ENCODE results near the gene GRB14. TPM values are rescaled to one million over a fixed set of nuclear protein-coding genes. Genes with fewer than 3 reads are reported as not detected.
A peak's percentile ranks its signal among the peaks of the same experiment; 100 is the strongest.
"Not testable (repeated sequence)": the region's sequence is repeated elsewhere in the genome, so short reads cannot be mapped to it uniquely, and the experiment has no call there.

Gene GRB14
- total RNA-seq, 1 donor from 2014 or later, result 39.3 TPM

DNA sequence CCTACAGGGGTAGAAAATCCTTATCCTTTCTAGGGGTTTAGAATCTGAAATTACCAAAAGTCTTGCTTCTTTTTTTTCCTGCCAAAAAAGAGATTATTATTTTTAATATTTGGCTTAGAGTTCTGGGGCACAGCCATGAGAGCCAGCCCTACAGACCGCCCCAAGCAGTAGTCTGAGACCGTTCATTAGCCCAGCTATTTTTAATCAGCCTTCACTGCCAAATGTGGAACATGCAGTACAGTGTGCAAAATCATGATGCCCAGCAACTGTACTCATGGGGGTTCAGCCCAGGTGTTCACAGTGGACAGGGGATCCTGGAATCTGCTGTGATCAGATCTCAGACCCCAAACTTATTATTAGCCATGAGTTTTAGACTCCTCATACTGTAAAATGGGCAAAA lies 60.4 kb downstream of the GRB14 start:
- ATAC-seq, result peak; percentile 46
- no peak for DNase-seq (ENCODE audit: low spot score)

GRCh38 chr2:164560181-164560792 lies 61.0 kb downstream of the GRB14 start:
- ATAC-seq, result peak; percentile 66
- DNase-seq (ENCODE audit: low spot score), result no peak

DNA sequence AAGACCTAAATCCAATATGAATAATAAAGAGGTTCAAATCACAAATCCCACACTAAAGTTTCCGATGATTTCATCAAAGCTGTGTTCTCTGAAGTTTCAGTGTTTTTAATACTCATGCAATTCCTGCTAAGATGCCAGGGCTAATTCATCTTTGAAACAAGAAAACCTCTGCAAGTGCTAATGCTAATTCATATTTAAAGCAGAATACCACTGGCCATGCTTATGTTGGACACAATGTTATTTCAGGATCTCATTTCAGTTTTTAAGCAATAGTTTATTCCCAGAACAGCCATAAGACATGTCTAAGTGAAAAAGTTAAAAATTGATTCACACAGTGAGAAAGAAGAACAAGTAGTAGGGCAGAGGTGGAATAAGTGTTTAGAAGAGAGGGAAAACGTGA lies 62.8 kb downstream of the GRB14 start:
- DNase-seq (ENCODE audit: low spot score) (no peak), ATAC-seq (no peak)

DNA sequence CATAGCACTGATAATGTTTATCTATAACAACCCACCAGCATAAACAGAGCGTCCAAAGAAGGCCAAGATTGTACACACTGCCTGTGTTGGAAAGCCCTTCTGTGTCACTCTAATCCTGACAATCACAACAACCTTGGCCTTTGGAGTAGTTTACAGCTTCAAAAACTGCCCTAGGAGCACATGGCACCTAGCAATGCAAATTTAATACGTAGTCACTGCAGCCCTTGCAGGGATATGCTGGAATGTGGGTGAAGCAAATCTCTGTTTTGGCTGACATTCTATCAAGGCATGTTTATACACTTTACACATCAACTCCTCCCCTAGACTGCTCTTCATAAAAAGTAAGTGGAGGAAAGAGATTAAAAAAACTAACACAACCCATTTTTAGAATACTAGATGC lies 66.8 kb downstream of the GRB14 start:
- ATAC-seq (no peak), DNase-seq (ENCODE audit: low spot score) (no peak)

DNA sequence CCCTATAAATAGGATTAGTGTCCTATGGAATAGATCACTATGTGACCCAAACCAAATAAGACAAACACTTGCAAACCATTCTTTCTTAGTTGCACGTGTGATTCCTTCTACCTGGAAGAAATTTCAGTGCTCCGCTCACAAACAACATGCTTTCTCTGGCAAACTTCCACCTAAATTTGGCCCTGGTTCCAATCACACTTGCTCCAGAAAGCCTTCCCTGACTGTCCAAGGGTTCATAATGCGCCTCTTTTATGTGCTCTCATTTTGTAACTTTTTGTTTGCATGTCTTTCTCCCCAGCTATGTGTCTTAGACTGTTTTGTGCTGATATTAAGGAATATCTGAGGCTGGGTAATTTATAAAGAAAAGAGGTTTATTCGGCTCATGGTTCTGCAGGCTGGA lies 69.8 kb downstream of the GRB14 start:
- DNase-seq (ENCODE audit: low spot score) (peak; percentile 61), ATAC-seq (peak; percentile 77)

DNA sequence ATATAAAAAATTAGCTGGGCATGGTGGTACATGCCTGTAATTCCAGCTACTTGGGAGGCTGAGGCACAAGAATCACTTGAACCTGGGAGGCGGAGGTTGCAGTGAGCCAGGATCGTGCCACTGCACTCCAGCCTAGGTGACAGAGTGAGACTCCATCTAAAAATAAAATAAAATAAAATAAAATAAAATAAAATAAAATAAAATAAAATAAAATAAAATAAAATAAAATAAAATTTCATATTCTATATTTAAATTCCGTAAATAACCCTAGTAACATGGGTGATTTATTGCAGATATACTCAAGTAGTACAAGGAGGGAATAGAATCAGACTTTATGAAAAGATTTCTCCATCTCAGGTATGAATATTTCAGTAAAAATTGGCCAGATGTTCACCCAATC lies 71.6 kb downstream of the GRB14 start:
- ATAC-seq; DNase-seq (ENCODE audit: low spot score): not testable (repeated sequence)

DNA sequence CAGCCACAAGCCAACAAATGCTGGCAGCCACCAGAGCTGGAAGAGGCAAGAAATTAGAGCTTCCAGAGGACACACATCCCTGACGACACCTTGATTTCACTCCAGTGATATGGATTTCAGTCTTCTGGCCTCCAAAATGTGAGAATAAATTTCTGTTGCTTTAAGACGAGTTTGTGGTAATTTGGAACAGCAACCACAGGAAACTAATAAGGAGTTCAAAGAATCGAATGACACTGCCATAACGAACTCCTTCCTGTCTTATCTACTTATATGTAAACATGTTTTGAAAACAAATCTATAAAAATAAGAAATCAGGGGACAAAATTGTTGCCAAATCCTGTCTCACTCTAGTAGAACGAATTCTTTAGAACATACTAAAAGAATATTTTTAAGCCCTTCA lies 75.8 kb downstream of the GRB14 start:
- DNase-seq (ENCODE audit: low spot score), result no peak
- ATAC-seq, result no peak

GRCh38 chr2:164542581-164543021 lies 78.7 kb downstream of the GRB14 start:
- DNase-seq (ENCODE audit: low spot score) (no peak), ATAC-seq (peak; percentile 81)

GRCh38 chr2:164538240-164538866 lies 82.9 kb downstream of the GRB14 start:
- DNase-seq (ENCODE audit: low spot score), result no peak

GRCh38 chr2:164535280-164536025 lies 85.8 kb downstream of the GRB14 start:
- ATAC-seq, result peak; percentile 78
- no peak for DNase-seq (ENCODE audit: low spot score)

More at GRCh38 chr2:164538240-164538866, 82.9 kb downstream of the GRB14 start:
- peak; percentile 74 for ATAC-seq

- no peak for DNase-seq (ENCODE audit: low spot score)
- no peak for ATAC-seq
These were observed 90.8 kb downstream of the GRB14 start for GRCh38 chr2:164530464-164530863.

- ATAC-seq (no peak), DNase-seq (ENCODE audit: low spot score) (no peak)
These were observed 97.6 kb downstream of the GRB14 start for GRCh38 chr2:164523726-164524125.

DNA sequence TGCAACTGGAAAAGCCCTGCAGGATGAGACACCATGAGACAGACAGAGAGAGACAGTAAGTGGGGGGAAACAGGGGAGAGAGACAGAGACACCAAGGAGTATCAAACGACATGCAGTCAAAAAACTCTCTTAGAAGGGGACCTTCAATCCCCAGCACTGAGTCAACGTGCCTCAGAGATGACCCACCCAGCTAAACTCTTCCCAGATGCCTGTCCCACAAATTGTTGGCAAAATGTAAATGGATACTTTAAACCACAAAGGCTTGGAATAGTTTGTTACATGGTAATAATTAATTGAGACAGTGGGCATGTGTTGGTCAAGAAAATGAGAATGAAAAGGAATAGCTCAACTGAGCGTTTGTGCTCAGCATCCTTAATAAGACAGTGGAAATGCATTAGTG lies 98.3 kb downstream of the GRB14 start:
- ATAC-seq, result no peak

GRCh38 chr2:164522561-164522981 lies 98.7 kb downstream of the GRB14 start:
- ATAC-seq (no peak), DNase-seq (ENCODE audit: low spot score) (no peak)

More for the DNA sequence above, 98.3 kb downstream of the GRB14 start:
- DNase-seq (ENCODE audit: low spot score), result no peak

GRCh38 chr2:164515734-164516133 lies 105.5 kb downstream of the GRB14 start:
- ATAC-seq (no peak), DNase-seq (ENCODE audit: low spot score) (no peak)

GRCh38 chr2:164515030-164515429 lies 106.3 kb downstream of the GRB14 start:
- DNase-seq (ENCODE audit: low spot score) (no peak), ATAC-seq (peak; percentile 58)

- no peak for DNase-seq (ENCODE audit: low spot score)
- ATAC-seq, result peak; percentile 75
These were observed 106.8 kb downstream of the GRB14 start for GRCh38 chr2:164514491-164514890.

DNA sequence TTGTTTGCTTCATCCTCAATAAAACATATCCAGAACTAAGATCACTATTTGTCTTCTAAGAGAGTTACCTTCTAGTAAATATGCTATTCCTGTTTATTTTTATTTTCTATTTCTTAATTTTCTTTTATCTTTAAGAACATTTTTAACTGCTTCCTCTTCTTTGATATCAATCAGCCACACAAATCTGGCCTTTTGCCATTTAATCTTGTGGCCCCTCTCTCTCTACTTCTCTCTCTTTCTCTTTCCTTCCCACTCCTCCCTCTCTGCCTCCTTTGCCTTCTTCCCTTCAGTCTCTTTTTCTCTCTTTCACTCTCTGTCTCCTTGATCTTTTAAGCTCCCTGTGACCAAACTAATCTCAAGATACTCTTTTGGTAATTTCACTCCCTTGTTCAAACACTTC lies 108.4 kb downstream of the GRB14 start:
- ATAC-seq, result no peak
- DNase-seq (ENCODE audit: low spot score), result no peak

- ATAC-seq (no peak), DNase-seq (ENCODE audit: low spot score) (no peak)
These were observed 109.5 kb downstream of the GRB14 start for GRCh38 chr2:164511738-164512137.

DNA sequence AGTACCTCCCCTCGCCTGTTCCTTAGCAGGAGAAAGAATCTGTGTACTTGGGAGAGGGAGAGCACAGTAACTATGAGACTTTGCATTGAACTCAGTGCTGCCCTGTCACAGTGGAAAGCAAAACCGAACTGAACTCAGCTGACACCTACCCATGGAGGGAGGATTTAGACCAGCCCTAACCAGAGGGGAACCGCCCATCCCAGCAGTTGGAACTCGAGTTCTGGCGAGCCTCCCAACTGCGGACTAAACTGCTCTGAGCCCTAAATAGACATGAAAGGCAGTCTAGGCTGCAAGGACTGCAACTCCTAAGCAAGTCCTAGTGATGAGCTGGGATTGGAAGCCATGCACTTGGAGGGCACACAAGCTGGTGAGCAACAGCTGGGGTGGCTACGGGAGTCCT lies 110.4 kb downstream of the GRB14 start:
- ATAC-seq, result peak; percentile 36

GRCh38 chr2:164509137-164509877 lies 112.0 kb downstream of the GRB14 start:
- ATAC-seq (no peak), DNase-seq (ENCODE audit: low spot score) (no peak)

More for the DNA sequence above, 110.4 kb downstream of the GRB14 start:
- no peak for DNase-seq (ENCODE audit: low spot score)

Measured in left lobe of liver (tissue), 2 donors.